Measurements from ENCODE around the gene PPP1R2.

DNA sequence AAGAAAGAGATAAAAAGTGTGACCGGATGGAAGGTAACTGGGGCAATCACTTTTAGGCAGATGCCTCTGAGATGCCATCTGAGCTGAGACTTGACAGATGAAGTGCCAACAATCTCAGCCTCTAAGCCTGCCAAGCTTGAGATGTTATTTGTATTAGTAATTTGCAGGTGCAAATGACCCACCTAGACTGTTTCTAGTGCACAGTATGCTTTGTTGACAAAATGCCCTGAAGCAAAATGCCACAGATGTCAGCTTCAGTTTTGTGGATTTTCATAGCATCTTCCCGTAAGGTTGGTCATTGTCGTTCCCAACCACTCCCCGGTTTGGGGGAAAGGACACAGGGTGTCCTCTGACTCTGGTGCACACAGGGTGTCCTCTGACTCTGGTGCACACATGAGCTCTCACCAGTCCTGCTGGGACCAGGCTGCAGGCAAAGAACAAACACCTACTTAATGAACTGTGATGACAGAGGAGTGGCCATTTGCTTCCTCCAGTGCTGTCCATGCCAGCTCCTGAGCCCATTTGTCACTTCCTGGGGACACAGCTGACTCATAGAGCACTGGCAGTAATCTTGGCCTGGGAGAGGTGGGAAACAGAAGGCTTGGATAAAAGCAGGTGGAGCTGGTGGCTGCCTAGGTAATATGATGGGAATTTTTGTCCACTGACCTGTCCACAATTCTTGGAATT is 16.7 kb upstream of the PPP1R2 start:
- TF ChIP-seq, protein P1, sequence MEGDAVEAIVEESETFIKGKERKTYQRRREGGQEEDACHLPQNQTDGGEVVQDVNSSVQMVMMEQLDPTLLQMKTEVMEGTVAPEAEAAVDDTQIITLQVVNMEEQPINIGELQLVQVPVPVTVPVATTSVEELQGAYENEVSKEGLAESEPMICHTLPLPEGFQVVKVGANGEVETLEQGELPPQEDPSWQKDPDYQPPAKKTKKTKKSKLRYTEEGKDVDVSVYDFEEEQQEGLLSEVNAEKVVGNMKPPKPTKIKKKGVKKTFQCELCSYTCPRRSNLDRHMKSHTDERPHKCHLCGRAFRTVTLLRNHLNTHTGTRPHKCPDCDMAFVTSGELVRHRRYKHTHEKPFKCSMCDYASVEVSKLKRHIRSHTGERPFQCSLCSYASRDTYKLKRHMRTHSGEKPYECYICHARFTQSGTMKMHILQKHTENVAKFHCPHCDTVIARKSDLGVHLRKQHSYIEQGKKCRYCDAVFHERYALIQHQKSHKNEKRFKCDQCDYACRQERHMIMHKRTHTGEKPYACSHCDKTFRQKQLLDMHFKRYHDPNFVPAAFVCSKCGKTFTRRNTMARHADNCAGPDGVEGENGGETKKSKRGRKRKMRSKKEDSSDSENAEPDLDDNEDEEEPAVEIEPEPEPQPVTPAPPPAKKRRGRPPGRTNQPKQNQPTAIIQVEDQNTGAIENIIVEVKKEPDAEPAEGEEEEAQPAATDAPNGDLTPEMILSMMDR (IDR thresholded peaks at IDR 0.05; ENCODE audit: extremely low read depth in 1 of 2, insufficient read depth in 1 of 2, low read depth in 1 of 2, low read length in 2 of 2) = no peak
- TF ChIP-seq POLR2A (IDR thresholded peaks at IDR 0.05; ENCODE audit: low read depth, low read length) (no peak), FOS (IDR thresholded peaks at IDR 0.05; ENCODE audit: borderline replicate concordance, insufficient read depth, low read length) (no peak), EZH2 (IDR thresholded peaks at IDR 0.05; ENCODE audit: borderline replicate concordance, low read depth, low read length, severe bottlenecking) (no peak), POLR2AphosphoS5 (IDR thresholded peaks at IDR 0.05; ENCODE audit: insufficient read depth, low read depth, low read length) (no peak), JUN (IDR thresholded peaks at IDR 0.05; ENCODE audit: borderline replicate concordance, insufficient read depth, insufficient read length, low read depth) (no peak)
- TF ChIP-seq, protein P2, sequence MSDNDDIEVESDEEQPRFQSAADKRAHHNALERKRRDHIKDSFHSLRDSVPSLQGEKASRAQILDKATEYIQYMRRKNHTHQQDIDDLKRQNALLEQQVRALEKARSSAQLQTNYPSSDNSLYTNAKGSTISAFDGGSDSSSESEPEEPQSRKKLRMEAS (IDR thresholded peaks at IDR 0.05; ENCODE audit: insufficient read depth, insufficient read length) = no peak
